GM06990 (cell line): ENCODE results near the gene MTMR10.

Experiments used
- DNase-seq: peaks from one replicate; pipeline ENCODE4 v3.0.0-alpha.2; 2011; ENCODE audit not compliant: insufficient read length; ENCODE audit errors: extremely low read depth
- H3K27me3 ChIP-seq: replicated peaks from 2 replicates; pipeline ENCODE4 v1.6.0; 2011; ENCODE audit warnings: low read length; ENCODE audit not compliant: control insufficient read depth, insufficient read depth
- H3K36me3 ChIP-seq: 2 replicates; pipeline ENCODE4 v1.5.1; 2011; ENCODE audit warnings: low read length; ENCODE audit not compliant: control insufficient read depth, insufficient read depth
- H3K4me3 ChIP-seq: replicated peaks from 2 replicates; pipeline ENCODE4 v1.5.1; 2011; ENCODE audit warnings: low read depth, mild to moderate bottlenecking, control low read depth, low read length
- CTCF ChIP-seq: IDR thresholded peaks from 2 replicates; pipeline ENCODE4 v1.5.1; 2011; ENCODE audit warnings: low read length, control low read depth, mild to moderate bottlenecking, inconsistent platforms; ENCODE audit not compliant: insufficient read depth, poor library complexity, severe bottlenecking

MTMR10 gene

GRCh38 chr15:31019986-31020385, 28.6 kb upstream of the MTMR10 start:
- DNase-seq, result no peak
- TF ChIP-seq CTCF, result no peak
- H3K4me3 ChIP-seq, result no peak overlapping the region
- no peaks in the 10 kb centered on the region for H3K36me3 ChIP-seq
- no peaks in the 10 kb centered on the region for H3K27me3 ChIP-seq

- Histone ChIP-seq H3K4me3 (no peak overlapping the region), H3K36me3 (no peaks in the 10 kb centered on the region), H3K27me3 (no peaks in the 10 kb centered on the region)
- no peak for TF ChIP-seq CTCF
- DNase-seq, result no peak
Observed at GRCh38 chr15:31017311-31017710, 25.9 kb upstream of the MTMR10 start.

GRCh38 chr15:31016446-31016915, 25.1 kb upstream of the MTMR10 start:
- Histone ChIP-seq H3K4me3 (no peak overlapping the region), H3K27me3 (no peaks in the 10 kb centered on the region), H3K36me3 (no peaks in the 10 kb centered on the region)
- no peak for TF ChIP-seq CTCF
- no peak for DNase-seq

GRCh38 chr15:31014608-31014925, 23.1 kb upstream of the MTMR10 start:
- no peaks in the 10 kb centered on the region for H3K27me3 ChIP-seq
- H3K4me3 ChIP-seq, result no peak overlapping the region
- TF ChIP-seq CTCF, result no peak
- H3K36me3 ChIP-seq, result no peaks in the 10 kb centered on the region
- no peak for DNase-seq

GRCh38 chr15:31013863-31014607, 22.6 kb upstream of the MTMR10 start:
- Histone ChIP-seq H3K4me3 (no peak overlapping the region), H3K36me3 (no peaks in the 10 kb centered on the region), H3K27me3 (no peaks in the 10 kb centered on the region)
- no peak for TF ChIP-seq CTCF
- peak; percentile 27 for DNase-seq

GRCh38 chr15:31012455-31012854, 21.0 kb upstream of the MTMR10 start:
- no peak for DNase-seq

More at GRCh38 chr15:31012455-31012854, 21.0 kb upstream of the MTMR10 start:
- TF ChIP-seq CTCF, result no peak
- Histone ChIP-seq H3K36me3 (no peaks in the 10 kb centered on the region), H3K27me3 (no peaks in the 10 kb centered on the region), H3K4me3 (no peak overlapping the region)
